ENCODE results near the gene GTPBP3.

Gene GTPBP3

GRCh38 chr19:17389288-17389687 is 51.9 kb downstream of the GTPBP3 start:
- DNase-seq: no peak

GRCh38 chr19:17389957-17390664 is 52.8 kb downstream of the GTPBP3 start:
- no peak for DNase-seq

- peak; percentile 93 for DNase-seq
These were observed 53.5 kb downstream of the GTPBP3 start for GRCh38 chr19:17390665-17391370.

DNA sequence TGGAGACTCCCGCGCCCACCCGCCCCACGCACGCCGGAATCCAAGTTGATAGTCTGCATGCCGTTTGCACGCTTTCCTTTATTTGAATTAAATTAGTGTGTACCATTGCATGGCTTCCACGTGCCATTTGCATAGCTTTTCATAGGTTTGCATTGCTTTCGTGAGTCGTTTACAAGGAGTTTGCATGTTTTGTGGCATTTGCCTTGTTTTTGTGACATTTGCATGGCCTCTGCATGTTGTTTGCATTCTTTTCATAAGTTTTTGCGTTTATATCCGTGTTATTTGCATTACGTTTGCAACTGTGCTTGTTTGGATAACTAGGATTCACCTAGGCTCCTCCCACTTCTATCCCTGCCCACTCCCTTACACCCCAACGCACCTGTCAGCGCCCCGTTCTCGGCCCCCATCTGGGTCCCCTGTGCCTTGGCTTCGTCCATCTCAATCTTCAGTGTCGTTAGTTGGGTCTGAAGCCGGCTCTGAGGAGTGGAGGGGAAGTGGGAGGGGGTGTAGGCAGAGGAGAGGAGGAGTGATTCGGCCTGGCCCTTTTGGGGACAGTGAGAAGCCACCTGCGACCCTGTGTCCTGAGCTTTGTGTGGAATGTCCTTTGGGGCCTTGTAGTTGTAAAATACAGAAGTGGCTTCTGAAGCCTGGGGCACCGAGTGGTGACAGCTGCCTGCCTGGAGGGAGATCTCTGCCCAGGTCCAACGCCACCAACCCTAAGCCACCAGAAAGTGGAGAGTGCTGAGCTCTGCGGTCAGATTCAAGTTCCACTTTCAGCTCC is 54.2 kb downstream of the GTPBP3 start:
- no peak for DNase-seq

All from left hindlimb (tissue), 1 donor.